Epithelial cell of proximal tubule (primary cell): ENCODE results near the gene EFHD2. TPM values are rescaled to one million over a fixed set of nuclear protein-coding genes. Genes with fewer than 3 reads are reported as not detected.

ENCODE experiments used
- DNase-seq: peaks from one replicate; pipeline ENCODE4 v3.0.0-alpha.2; 2011; ENCODE audit warnings: low read depth
- H3K4me3 ChIP-seq: 2 replicates; pipeline ENCODE4 v1.5.1; 2011; ENCODE audit warnings: low read depth, mild to moderate bottlenecking, low read length
- CTCF ChIP-seq: conservative IDR thresholded peaks from 2 replicates; pipeline ENCODE4 v1.5.1; 2012; ENCODE audit warnings: low read depth, mild to moderate bottlenecking, low read length
- total RNA-seq: library from RNA; depleted of rRNA; stranded (reverse); fragments of >200 nt; gene quantifications from 2 replicates; pipeline ENCODE4 v1.2.3, GENCODE V29; 2015

EFHD2 gene
- total RNA-seq, 1 donor from 2014 or later, result 122 TPM

DNA sequence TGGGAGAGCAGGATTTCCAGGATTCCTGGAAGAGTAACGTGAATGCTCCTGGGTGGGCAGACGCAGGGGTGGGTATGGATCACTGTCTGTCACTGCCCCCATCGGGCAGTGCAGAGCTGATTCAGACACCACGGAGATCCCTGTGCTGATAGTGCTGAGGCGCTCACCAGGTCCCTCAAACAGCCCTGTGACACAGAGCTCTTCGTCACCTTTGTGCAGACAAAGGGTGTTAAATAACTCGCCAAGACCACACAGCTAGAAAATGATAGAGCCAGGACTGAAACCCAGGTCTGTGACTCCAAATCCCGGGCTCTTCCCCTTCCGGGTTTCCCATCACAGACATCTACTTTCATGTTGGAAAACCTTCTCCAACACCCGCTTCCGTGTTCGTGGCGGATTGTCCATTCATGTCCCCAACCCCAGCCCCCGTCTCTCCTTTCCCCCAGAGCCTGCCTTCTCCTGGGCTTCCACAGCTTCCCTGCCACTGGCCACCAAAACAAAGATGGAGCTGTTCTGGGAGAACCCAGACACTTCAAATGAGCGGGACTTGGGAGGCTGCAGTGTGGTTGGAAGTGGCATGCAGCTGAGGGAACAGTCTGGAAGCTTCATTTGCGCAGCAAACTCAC is 2.6 kb downstream of the EFHD2 start:
- H3K4me3 ChIP-seq, result no peak overlapping the region
- no peak for TF ChIP-seq CTCF
- DNase-seq, result no peak

GRCh38 chr1:15412843-15413242 is 3.2 kb downstream of the EFHD2 start:
- no peak for TF ChIP-seq CTCF
- no peak overlapping the region for H3K4me3 ChIP-seq
- DNase-seq, result no peak

- no peak for TF ChIP-seq CTCF
- no peak for DNase-seq
- no peak overlapping the region for H3K4me3 ChIP-seq
These were observed 4.1 kb downstream of the EFHD2 start for GRCh38 chr1:15413563-15414444.

GRCh38 chr1:15414445-15414983 is 4.8 kb downstream of the EFHD2 start:
- no peak overlapping the region for H3K4me3 ChIP-seq
- TF ChIP-seq CTCF, result no peak
- DNase-seq, result no peak

GRCh38 chr1:15417059-15417934 is 7.6 kb downstream of the EFHD2 start:
- no peak for DNase-seq
- no peak for TF ChIP-seq CTCF
- H3K4me3 ChIP-seq, result no peak overlapping the region

- TF ChIP-seq CTCF, result no peak
- H3K4me3 ChIP-seq, result no peak overlapping the region
- no peak for DNase-seq
These were observed 9.3 kb downstream of the EFHD2 start for GRCh38 chr1:15418806-15419515.
